ENCODE results near the gene ACLY. TPM values are rescaled to one million over a fixed set of nuclear protein-coding genes. Genes with fewer than 3 reads are reported as not detected.

Gene ACLY
- total RNA-seq, 1 donor = 159 TPM

DNA sequence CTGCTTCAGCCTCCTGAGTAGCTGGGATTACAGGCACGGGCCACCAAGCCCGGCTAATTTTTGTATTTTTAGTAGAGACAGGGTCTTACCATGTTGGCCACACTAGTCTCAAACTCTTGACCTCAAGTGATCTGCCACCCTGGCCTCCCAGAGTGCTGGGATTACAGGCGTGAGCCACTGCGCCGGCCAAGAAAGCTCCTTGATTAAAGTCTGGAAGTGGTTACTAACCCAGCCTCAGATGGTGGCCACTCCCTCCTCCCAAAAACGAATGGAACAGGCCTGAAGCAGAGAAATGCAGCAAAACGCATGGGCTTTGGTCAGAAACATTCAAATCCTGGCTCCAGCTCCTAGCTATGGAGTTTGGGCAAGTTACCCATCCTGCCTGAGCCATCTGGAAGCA is 94.7 kb downstream of the ACLY start:
- H3K4me3 ChIP-seq (ENCODE audit: low read depth, low read length) = no peak overlapping the region
- DNase-seq (ENCODE audit: low read depth) = peak; percentile 57
- TF ChIP-seq CTCF (IDR thresholded peaks at IDR 0.05; ENCODE audit: insufficient read depth, low read length) = no peak

DNA sequence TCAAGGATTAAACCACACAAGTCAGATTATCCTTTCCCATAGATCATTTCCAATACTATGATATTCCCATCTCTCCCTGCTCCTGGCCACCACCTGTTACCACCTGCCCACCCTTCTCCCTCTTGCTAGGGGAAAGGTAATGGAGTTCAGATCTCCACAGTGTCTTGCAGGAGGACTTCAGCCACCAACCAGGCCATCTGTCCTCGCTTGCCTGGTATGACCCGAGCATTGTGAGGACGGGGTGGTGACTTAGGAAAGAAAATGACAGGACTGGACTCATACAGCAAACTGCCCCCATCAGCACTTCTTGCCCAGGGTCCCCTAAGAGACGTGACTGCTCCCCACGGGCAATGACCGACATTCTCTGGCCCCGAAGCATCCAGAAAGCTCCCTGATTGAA is 95.2 kb downstream of the ACLY start:
- H3K4me3 ChIP-seq (ENCODE audit: low read depth, low read length) = no peak overlapping the region
- no peak for TF ChIP-seq CTCF (IDR thresholded peaks at IDR 0.05; ENCODE audit: insufficient read depth, low read length)
- no peak for DNase-seq (ENCODE audit: low read depth)

- no peak for DNase-seq (ENCODE audit: low read depth)
- TF ChIP-seq CTCF (IDR thresholded peaks at IDR 0.05; ENCODE audit: insufficient read depth, low read length) = no peak
- H3K4me3 ChIP-seq (ENCODE audit: low read depth, low read length) = no peak overlapping the region
These were observed 95.6 kb downstream of the ACLY start for GRCh38 chr17:41823141-41823524.

DNA sequence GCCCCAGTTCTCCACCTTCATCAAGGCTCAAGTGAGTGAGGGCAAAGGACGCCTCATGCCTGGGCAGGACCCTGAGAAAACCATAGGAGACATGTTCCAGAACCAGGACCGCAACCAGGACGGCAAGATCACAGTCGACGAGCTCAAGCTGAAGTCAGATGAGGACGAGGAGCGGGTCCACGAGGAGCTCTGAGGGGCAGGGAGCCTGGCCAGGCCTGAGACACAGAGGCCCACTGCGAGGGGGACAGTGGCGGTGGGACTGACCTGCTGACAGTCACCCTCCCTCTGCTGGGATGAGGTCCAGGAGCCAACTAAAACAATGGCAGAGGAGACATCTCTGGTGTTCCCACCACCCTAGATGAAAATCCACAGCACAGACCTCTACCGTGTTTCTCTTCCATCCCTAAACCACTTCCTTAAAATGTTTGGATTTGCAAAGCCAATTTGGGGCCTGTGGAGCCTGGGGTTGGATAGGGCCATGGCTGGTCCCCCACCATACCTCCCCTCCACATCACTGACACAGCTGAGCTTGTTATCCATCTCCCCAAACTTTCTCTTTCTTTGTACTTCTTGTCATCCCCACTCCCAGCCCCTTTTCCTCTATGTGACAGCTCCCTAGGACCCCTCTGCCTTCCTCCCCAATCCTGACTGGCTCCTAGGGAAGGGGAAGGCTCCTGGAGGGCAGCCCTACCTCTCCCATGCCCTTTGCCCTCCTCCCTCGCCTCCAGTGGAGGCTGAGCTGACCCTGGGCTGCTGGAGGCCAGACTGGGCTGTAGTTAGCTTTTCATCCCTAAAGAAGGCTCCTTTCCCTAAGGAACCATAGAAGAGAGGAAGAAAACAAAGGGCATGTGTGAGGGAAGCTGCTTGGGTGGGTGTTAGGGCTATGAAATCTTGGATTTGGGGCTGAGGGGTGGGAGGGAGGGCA is 96.3 kb downstream of the ACLY start:
- DNase-seq (ENCODE audit: low read depth) = no peak
- no peak for TF ChIP-seq CTCF (IDR thresholded peaks at IDR 0.05; ENCODE audit: insufficient read depth, low read length)

GRCh38 chr17:41821776-41822175 is 97.0 kb downstream of the ACLY start:
- no peak for TF ChIP-seq CTCF (IDR thresholded peaks at IDR 0.05; ENCODE audit: insufficient read depth, low read length)

More for the DNA sequence above, 96.3 kb downstream of the ACLY start:
- no peak overlapping the region for H3K4me3 ChIP-seq (ENCODE audit: low read depth, low read length)

DNA sequence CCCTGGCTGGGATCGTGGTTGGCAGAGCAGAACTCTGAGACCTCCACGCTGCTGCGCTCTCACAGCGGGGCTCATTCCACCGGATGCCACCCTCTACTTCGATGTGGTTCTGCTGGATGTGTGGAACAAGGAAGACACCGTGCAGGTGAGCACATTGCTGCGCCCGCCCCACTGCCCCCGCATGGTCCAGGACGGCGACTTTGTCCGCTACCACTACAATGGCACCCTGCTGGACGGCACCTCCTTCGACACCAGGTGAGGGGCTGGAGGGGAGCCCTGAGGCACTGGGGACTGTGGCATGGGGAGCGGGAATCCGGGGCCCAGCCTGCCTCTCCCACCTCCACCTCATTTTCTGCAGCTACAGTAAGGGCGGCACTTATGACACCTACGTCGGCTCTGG is 100.7 kb downstream of the ACLY start:
- no peak for DNase-seq (ENCODE audit: low read depth)
- H3K4me3 ChIP-seq (ENCODE audit: low read depth, low read length) = no peak overlapping the region
- no peak for TF ChIP-seq CTCF (IDR thresholded peaks at IDR 0.05; ENCODE audit: insufficient read depth, low read length)

More at GRCh38 chr17:41821776-41822175, 97.0 kb downstream of the ACLY start:
- H3K4me3 ChIP-seq (ENCODE audit: low read depth, low read length) = no peak overlapping the region
- DNase-seq (ENCODE audit: low read depth) = no peak

Small RNAs within 50 kb of the gene (small RNA-seq; reads per million reads assigned to genes)
- gene AC125257.2 = not detected

Other genes with a start within 250 kb of the ACLY start
- gene EIF1, start 230.1 kb downstream of the ACLY start, total RNA-seq (ENCODE audit: low replicate concordance) = 99.7 and 102 TPM in 2 replicates
- gene GAST, start 206.6 kb downstream of the ACLY start, total RNA-seq (ENCODE audit: low replicate concordance) = not detected in 2 replicates
- under 0.01 TPM in 1 of 2 replicates, not detected in the other for gene HAP1, start 184.3 kb downstream of the ACLY start, total RNA-seq (ENCODE audit: low replicate concordance)
- 4.7 and 8.9 TPM in 2 replicates for gene JUP, start 132.2 kb downstream of the ACLY start, total RNA-seq (ENCODE audit: low replicate concordance)
- 30.2 and 35.5 TPM in 2 replicates for gene P3H4, start 107.0 kb downstream of the ACLY start, total RNA-seq (ENCODE audit: low replicate concordance)
- gene FKBP10, start 105.9 kb downstream of the ACLY start, total RNA-seq (ENCODE audit: low replicate concordance) = 187 and 270 TPM in 2 replicates
- 38.5 and 93.2 TPM in 2 replicates for gene NT5C3B, start 82.7 kb downstream of the ACLY start, total RNA-seq (ENCODE audit: low replicate concordance)
- gene KLHL10, start 81.1 kb downstream of the ACLY start, total RNA-seq (ENCODE audit: low replicate concordance) = 0.09 and 0.90 TPM in 2 replicates
- 29.0 and 30.4 TPM in 2 replicates for gene KLHL11, start 53.5 kb downstream of the ACLY start, total RNA-seq (ENCODE audit: low replicate concordance)
- 0.16 and 1.2 TPM in 2 replicates for gene ODAD4, start 11.7 kb upstream of the ACLY start, total RNA-seq (ENCODE audit: low replicate concordance)
- gene CNP, start 47.8 kb upstream of the ACLY start, total RNA-seq (ENCODE audit: low replicate concordance) = 64.3 and 84.2 TPM in 2 replicates
- gene DNAJC7, start 98.5 kb upstream of the ACLY start, total RNA-seq (ENCODE audit: low replicate concordance) = 58.0 and 131 TPM in 2 replicates
- gene NKIRAS2, start 101.1 kb upstream of the ACLY start, total RNA-seq (ENCODE audit: low replicate concordance) = 17.1 and 27.1 TPM in 2 replicates
- gene C17orf113, start 131.7 kb upstream of the ACLY start, total RNA-seq (ENCODE audit: low replicate concordance) = 0.09 and 0.49 TPM in 2 replicates
- not detected in 2 replicates for gene ZNF385C, start 179.5 kb upstream of the ACLY start, total RNA-seq (ENCODE audit: low replicate concordance)
- 11.3 and 24.3 TPM in 2 replicates for gene DHX58, start 193.8 kb upstream of the ACLY start, total RNA-seq (ENCODE audit: low replicate concordance)
- gene KAT2A, start 202.4 kb upstream of the ACLY start, total RNA-seq (ENCODE audit: low replicate concordance) = 8.5 and 13.7 TPM in 2 replicates
- not detected in 2 replicates for gene HSPB9, start 203.9 kb upstream of the ACLY start, total RNA-seq (ENCODE audit: low replicate concordance)
- 8.3 and 82.2 TPM in 2 replicates for gene RAB5C, start 236.0 kb upstream of the ACLY start, total RNA-seq (ENCODE audit: low replicate concordance)